Loucy (cell line): ENCODE results near the gene WDR5.

Experiments
- H2AFZ ChIP-seq: fragments of 200-600 bp; sonication (generic); 2 replicates; pipeline ENCODE4 v1.6.0; 2016; ENCODE audit warnings: antibody characterized with exemption, mild to moderate bottlenecking, low read length, moderate library complexity
- H3F3A ChIP-seq: fragments of 200-600 bp; 2 replicates; pipeline ENCODE4 v1.6.0; 2016; ENCODE audit warnings: antibody characterized with exemption, low read depth, mild to moderate bottlenecking
- H3K27me3 ChIP-seq: fragments of 200-600 bp; sonication (generic); 2 replicates; pipeline ENCODE4 v1.6.1; 2014; ENCODE audit warnings: low read length, mild to moderate bottlenecking; ENCODE audit not compliant: insufficient read depth, poor library complexity, severe bottlenecking
- H3K36me3 ChIP-seq: fragments of 200-600 bp; sonication (generic); 2 replicates; pipeline ENCODE4 v1.6.1; 2016; ENCODE audit warnings: low read length; ENCODE audit not compliant: insufficient read depth
- H3K4me1 ChIP-seq: fragments of 200-600 bp; sonication (generic); 2 replicates; pipeline ENCODE4 v1.5.1; 2014; ENCODE audit warnings: low read length, mild to moderate bottlenecking; ENCODE audit not compliant: insufficient read depth, poor library complexity, severe bottlenecking
- H3K4me2 ChIP-seq: fragments of 200-600 bp; sonication (generic); 2 replicates; pipeline ENCODE4 v1.6.0; 2014; ENCODE audit warnings: antibody characterized with exemption, low read length, low read depth, mild to moderate bottlenecking; ENCODE audit not compliant: poor library complexity, severe bottlenecking
- H3K4me3 ChIP-seq: fragments of 200-600 bp; sonication (generic); 2 replicates; pipeline ENCODE4 v1.5.1; 2014; ENCODE audit warnings: low read length, mild to moderate bottlenecking, mixed read lengths; ENCODE audit not compliant: poor library complexity, severe bottlenecking
- H3K79me2 ChIP-seq: fragments of 200-600 bp; sonication (generic); 2 replicates; pipeline ENCODE4 v1.6.1; 2014; ENCODE audit warnings: low read length; ENCODE audit not compliant: insufficient read depth
- H3K9ac ChIP-seq: fragments of 200-600 bp; sonication (generic); 2 replicates; pipeline ENCODE4 v1.6.0; 2014; ENCODE audit warnings: mild to moderate bottlenecking, low read depth, low read length, moderate library complexity; ENCODE audit not compliant: poor library complexity, severe bottlenecking
- H3K9me2 ChIP-seq: fragments of 200-600 bp; sonication (generic); replicated peaks from 2 replicates; pipeline ENCODE4 v1.6.1; 2016; ENCODE audit warnings: low read depth, low read length, mixed read lengths
- H3K9me3 ChIP-seq: fragments of 200-600 bp; sonication (generic); 2 replicates; pipeline ENCODE4 v1.6.1; 2014; ENCODE audit warnings: mild to moderate bottlenecking, antibody characterized with exemption, low read length, low read depth; ENCODE audit not compliant: insufficient read depth
- H4K20me1 ChIP-seq: fragments of 200-600 bp; sonication (generic); 2 replicates; pipeline ENCODE4 v1.6.0; 2014; ENCODE audit warnings: antibody characterized with exemption, low read length, mild to moderate bottlenecking; ENCODE audit not compliant: insufficient read depth, poor library complexity, severe bottlenecking
- CTCF ChIP-seq: fragments of 200-600 bp; sonication (generic); conservative IDR thresholded peaks from 2 replicates; pipeline ENCODE4 v1.5.1; 2014; ENCODE audit warnings: mild to moderate bottlenecking, antibody characterized with exemption, low read length
- EZH2phosphoT487 ChIP-seq: fragments of 200-600 bp; IDR thresholded peaks from 2 replicates; pipeline ENCODE4 v1.6.1; 2018; ENCODE audit warnings: antibody characterized with exemption, mild to moderate bottlenecking, moderate library complexity, borderline replicate concordance

The WDR5 gene

GRCh38 chr9:134155812-134156377 is 20.0 kb downstream of the WDR5 start:
- H3K27me3 ChIP-seq, result no peaks in the 10 kb centered on the region
- no peak overlapping the region for H3K4me2 ChIP-seq
- no peaks in the 10 kb centered on the region for H3K9me3 ChIP-seq
- no peak for TF ChIP-seq EZH2phosphoT487
- TF ChIP-seq CTCF, result no peak
- no peak overlapping the region for H2AFZ ChIP-seq
- H4K20me1 ChIP-seq, result no peaks in the 10 kb centered on the region
- no peaks in the 10 kb centered on the region for H3K79me2 ChIP-seq
- H3K9ac ChIP-seq, result no peak overlapping the region
- no peaks in the 10 kb centered on the region; the same call in 1 of the 2 replicates for H3F3A ChIP-seq
- no peaks in the 10 kb centered on the region for H3K9me2 ChIP-seq
- H3K4me1 ChIP-seq, result no peaks in the 10 kb centered on the region
- peaks cover 85% of the 10 kb centered on the region; the same call in 1 of the 2 replicates for H3K36me3 ChIP-seq
- no peak overlapping the region for H3K4me3 ChIP-seq

- Histone ChIP-seq H3K4me2 (no peak overlapping the region), H3F3A (no peaks in the 10 kb centered on the region; the same call in 1 of the 2 replicates), H3K4me3 (no peak overlapping the region), H4K20me1 (no peaks in the 10 kb centered on the region), H3K9me2 (no peaks in the 10 kb centered on the region), H3K4me1 (no peaks in the 10 kb centered on the region), H3K36me3 (peaks cover 78% of the 10 kb centered on the region; the same call in 1 of the 2 replicates), H2AFZ (no peak overlapping the region), H3K79me2 (no peaks in the 10 kb centered on the region), H3K9ac (no peak overlapping the region), H3K27me3 (no peaks in the 10 kb centered on the region), H3K9me3 (no peaks in the 10 kb centered on the region)
- TF ChIP-seq EZH2phosphoT487 (no peak), CTCF (no peak)
These were observed 20.9 kb downstream of the WDR5 start for GRCh38 chr9:134156564-134157377.

- H3F3A ChIP-seq, result no peaks in the 10 kb centered on the region; the same call in 1 of the 2 replicates
- no peak for TF ChIP-seq EZH2phosphoT487
- H3K36me3 ChIP-seq, result peaks cover 72% of the 10 kb centered on the region; the same call in 1 of the 2 replicates
These were observed 21.6 kb downstream of the WDR5 start for GRCh38 chr9:134157378-134157885.

More at GRCh38 chr9:134157378-134157885, 21.6 kb downstream of the WDR5 start:
- no peaks in the 10 kb centered on the region for H3K4me1 ChIP-seq
- H3K27me3 ChIP-seq, result no peaks in the 10 kb centered on the region
- H2AFZ ChIP-seq, result no peak overlapping the region
- H3K4me3 ChIP-seq, result no peak overlapping the region
- H3K9ac ChIP-seq, result no peak overlapping the region
- no peaks in the 10 kb centered on the region for H3K79me2 ChIP-seq
- H3K4me2 ChIP-seq, result no peak overlapping the region
- no peaks in the 10 kb centered on the region for H4K20me1 ChIP-seq
- no peaks in the 10 kb centered on the region for H3K9me3 ChIP-seq
- no peaks in the 10 kb centered on the region for H3K9me2 ChIP-seq
